Adrenal gland (tissue), 5 donors: ENCODE data around the gene COL12A1.

ENCODE experiments used
- CTCF ChIP-seq, 6 experiments: fragments of 450-650 bp in 4 of 6; fragments of 200-600 bp in 2 of 6; sonication (generic) in 1 of 6; IDR thresholded peaks; 1 replicate in 5 of 6; 2 replicates in 1 of 6; pipeline versions ENCODE4 v1.5.1 to v1.8.0; 2016 to 2021; ENCODE audit warnings: antibody characterized with exemption in 6 of 6, mild to moderate bottlenecking in 2 of 6, moderate library complexity in 1 of 6
- POLR2A ChIP-seq, 2 donors: fragments of 450-650 bp; IDR thresholded peaks; one replicate each; pipeline ENCODE4 v1.6.1; 2017; ENCODE audit warnings: antibody characterized with exemption in 2 of 2, mild to moderate bottlenecking in 2 of 2, moderate library complexity in 1 of 2
- donor health status: DM: no; HTN: no; CAD: no.

- TF ChIP-seq CTCF (IDR thresholded peaks at IDR 0.05) (no peak), POLR2A (IDR thresholded peaks at IDR 0.05) (no peak)
Observed at GRCh38 chr6:75101896-75102295, 104.0 kb downstream of the COL12A1 start.
